Measurements from ENCODE around the gene KCTD15. TPM values are rescaled to one million over a fixed set of nuclear protein-coding genes. Genes with fewer than 3 reads are reported as not detected.

Gene KCTD15
- total RNA-seq (2022; extraction: Qiagen RNA extraction; ENCODE audit: low read depth), result 31.6 to 70.3 TPM (median 61.4 TPM) in 5 replicates

DNA sequence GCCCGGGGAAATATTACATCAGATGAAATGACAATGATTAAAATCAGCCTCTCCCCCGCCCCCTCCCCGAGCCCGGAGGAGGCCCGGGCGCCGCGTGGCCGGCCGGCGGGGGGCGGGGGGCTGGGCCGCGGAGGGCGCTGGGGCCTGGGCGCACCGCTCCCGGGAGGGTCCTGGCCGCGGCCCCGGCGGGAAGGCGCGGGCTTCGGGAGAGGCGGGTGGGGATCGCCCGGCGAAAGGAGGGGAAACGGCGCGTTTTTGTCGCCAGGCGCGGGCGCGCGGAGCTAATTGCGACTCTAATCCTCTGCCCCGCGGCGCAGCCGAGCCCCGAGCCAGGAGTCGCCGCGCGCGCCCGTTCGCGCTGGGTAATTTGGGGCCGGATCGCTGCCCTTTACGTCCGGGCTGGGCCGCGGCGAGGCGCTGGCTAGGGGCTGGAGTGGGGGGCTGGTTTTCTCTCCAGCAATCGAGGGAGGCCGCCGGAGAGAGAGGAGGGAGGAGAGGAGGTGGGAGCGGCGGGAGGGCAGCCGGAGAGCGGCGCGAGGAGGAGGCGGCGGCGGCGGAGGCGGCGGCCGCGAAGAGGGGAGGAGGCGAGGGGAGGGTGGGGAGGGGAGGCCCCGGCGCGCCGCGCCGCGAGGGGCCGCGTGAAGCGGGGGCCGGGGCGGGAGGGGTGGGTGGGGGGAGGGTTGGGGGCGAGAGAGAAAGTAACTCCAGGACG, at the start of gene KCTD15:
Gene KCTD15, plus strand, starts transcription at position 707 of the 712 bp plus-strand sequence. CDS start 3,585 bp downstream, outside the sequence.

Other genes starting within 250 kb of the KCTD15 start
- 0.15 to 0.32 TPM in 2 of 5 replicates, not detected in the others for gene CHST8, start 174.9 kb upstream of the KCTD15 start, total RNA-seq (2022; extraction: Qiagen RNA extraction; ENCODE audit: low read depth)

All from A549 treated with ZK216348 at 1 μM for 4 hours (cell line).